ENCODE results near the gene OLFM1.

The OLFM1 gene

DNA sequence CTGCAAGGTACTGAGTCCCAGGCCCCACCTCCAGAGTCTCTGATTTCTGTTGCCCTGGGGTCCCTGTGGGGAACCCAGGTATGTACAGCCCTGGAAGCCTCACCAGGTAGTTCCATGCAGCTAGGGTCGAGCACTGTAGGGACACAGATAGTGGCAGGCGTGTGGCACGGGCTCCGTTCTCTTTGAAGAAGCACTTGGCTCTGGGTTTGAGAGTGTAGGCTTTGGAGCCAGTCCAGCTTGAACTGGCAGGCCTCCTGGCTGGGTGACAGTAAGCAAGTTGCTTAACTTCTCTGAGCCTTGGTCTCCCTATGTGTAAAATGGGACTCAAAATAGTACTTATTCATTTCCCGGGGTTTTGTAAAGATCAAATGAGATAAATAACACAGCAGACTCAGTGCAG, 5.6 kb downstream of the OLFM1 start:
- DNase-seq (ENCODE audit: low read depth): no peak
- no peak for TF ChIP-seq CTCF (conservative IDR thresholded peaks at IDR 0.05; ENCODE audit: low read depth, low read length)
- no peak overlapping the region for H3K4me3 ChIP-seq (ENCODE audit: low read length)

DNA sequence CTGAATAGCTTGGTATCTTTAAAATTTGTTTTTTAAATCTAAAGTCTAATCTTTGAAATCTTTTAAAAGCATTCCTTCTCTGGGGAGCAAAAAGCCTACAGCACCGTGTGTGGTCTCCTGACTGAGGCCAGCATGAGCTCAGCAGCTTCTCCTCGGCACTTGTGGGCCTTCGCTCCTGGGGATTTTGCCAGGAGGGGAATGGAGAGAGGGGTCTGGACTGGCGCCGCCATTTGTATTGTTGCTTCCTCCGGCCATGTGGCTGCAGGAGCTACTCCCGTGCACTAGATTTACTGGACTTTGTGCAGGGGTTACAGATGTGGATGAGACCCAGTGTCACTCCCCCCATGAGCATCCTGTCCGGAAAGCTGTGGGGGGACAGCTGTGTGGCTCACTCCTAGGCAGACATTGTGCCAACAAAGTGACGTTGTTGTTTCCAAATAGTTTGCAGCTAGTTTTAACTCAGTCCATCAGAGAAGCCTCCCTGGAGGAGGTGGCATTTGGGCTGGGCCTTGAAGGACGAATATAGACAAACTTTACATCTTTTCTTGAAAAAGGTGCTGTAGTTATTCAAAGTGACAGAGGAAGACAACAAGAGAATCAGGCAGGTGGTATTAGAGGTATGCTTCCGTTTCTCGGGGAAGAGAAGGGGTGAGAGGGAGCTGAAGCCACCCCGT, 6.6 kb downstream of the OLFM1 start:
- DNase-seq (ENCODE audit: low read depth): no peak
- no peak overlapping the region for H3K4me3 ChIP-seq (ENCODE audit: low read length)
- TF ChIP-seq CTCF (conservative IDR thresholded peaks at IDR 0.05; ENCODE audit: low read depth, low read length): no peak

- no peak for DNase-seq (ENCODE audit: low read depth)
- no peak for TF ChIP-seq CTCF (conservative IDR thresholded peaks at IDR 0.05; ENCODE audit: low read depth, low read length)
- H3K4me3 ChIP-seq (ENCODE audit: low read length): no peak overlapping the region
These were observed 8.3 kb downstream of the OLFM1 start for GRCh38 chr9:135095470-135096407.

- TF ChIP-seq CTCF (conservative IDR thresholded peaks at IDR 0.05; ENCODE audit: low read depth, low read length): no peak
- H3K4me3 ChIP-seq (ENCODE audit: low read length): no peak overlapping the region
- DNase-seq (ENCODE audit: low read depth): no peak
These were observed 9.0 kb downstream of the OLFM1 start for GRCh38 chr9:135096408-135096895.

GRCh38 chr9:135098400-135099105, 11.1 kb downstream of the OLFM1 start:
- H3K4me3 ChIP-seq (ENCODE audit: low read length): no peak overlapping the region
- TF ChIP-seq CTCF (conservative IDR thresholded peaks at IDR 0.05; ENCODE audit: low read depth, low read length): no peak
- DNase-seq (ENCODE audit: low read depth): no peak

DNA sequence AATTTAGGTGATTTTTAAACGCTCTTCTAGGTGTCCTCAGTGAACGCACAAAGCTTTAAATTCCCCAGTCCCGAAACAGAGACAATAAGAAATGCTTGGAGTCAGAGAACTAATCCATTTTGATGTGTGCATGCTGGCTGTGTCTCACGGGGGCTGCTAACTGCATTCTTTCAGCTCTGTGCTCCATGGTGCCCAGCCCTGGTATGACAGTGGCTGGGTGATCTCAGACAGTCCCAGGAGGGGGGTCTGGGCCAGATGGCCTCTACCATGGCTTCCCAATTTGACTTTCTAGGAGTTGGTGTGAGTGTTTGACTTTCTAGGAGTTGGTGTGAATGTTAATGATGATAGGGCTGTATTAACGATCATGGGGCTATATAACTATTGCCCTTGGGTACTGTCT, 12.1 kb downstream of the OLFM1 start:
- DNase-seq (ENCODE audit: low read depth): no peak
- no peak overlapping the region for H3K4me3 ChIP-seq (ENCODE audit: low read length)
- no peak for TF ChIP-seq CTCF (conservative IDR thresholded peaks at IDR 0.05; ENCODE audit: low read depth, low read length)
